Measurements from ENCODE around the gene TADA2B.

GRCh38 chr4:7020290-7020689, 22.9 kb upstream of the TADA2B start:
- TF ChIP-seq, protein P1, sequence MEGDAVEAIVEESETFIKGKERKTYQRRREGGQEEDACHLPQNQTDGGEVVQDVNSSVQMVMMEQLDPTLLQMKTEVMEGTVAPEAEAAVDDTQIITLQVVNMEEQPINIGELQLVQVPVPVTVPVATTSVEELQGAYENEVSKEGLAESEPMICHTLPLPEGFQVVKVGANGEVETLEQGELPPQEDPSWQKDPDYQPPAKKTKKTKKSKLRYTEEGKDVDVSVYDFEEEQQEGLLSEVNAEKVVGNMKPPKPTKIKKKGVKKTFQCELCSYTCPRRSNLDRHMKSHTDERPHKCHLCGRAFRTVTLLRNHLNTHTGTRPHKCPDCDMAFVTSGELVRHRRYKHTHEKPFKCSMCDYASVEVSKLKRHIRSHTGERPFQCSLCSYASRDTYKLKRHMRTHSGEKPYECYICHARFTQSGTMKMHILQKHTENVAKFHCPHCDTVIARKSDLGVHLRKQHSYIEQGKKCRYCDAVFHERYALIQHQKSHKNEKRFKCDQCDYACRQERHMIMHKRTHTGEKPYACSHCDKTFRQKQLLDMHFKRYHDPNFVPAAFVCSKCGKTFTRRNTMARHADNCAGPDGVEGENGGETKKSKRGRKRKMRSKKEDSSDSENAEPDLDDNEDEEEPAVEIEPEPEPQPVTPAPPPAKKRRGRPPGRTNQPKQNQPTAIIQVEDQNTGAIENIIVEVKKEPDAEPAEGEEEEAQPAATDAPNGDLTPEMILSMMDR (IDR thresholded peaks at IDR 0.05; ENCODE audit: low read length): no peak
- TF ChIP-seq EZH2 (IDR thresholded peaks at IDR 0.05; ENCODE audit: borderline replicate concordance, low read length): no peak

Data from OCI-LY1 (cell line).